ENCODE measurements around the gene SLC22A3. TPM values are rescaled to one million over a fixed set of nuclear protein-coding genes. Genes with fewer than 3 reads are reported as not detected.

Gene SLC22A3
- total RNA-seq, 2 experiments from 2014 or later: not detected

DNA sequence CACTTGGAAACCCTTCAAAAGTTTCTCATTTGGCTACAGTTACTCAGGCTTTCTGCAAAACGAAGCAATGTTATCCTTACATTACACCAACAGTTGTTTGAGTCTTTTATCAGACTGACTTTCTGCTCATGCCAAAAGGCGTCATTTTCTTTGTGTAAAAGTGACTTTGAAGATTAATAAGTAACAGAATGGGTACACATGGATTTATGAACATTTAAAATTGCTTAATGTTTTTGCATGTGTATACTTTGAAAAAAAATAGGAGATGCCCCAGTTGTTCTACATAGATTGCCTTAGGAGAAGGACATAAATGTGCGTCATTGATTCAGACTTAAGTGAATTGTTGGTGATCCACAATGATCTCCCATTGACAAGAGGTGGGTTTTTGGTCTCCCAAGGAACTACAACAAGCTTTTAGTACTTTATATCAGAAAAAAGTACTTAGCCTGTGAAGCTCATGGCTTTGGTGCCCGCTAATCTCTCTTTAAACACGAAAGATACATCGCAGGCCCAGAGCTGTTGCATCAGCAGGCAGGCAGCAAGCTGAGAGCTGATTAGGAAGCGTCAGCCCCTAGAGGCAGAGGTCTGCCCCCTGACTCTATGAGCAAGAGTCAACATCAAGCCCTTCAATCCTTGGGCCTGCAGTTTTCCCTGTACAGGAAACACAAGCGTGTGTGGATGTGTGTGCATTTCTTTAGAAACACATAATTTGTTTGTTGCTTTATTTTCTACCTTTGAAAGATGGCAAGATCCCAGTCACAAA lies 45.9 kb downstream of the SLC22A3 start:
- Histone ChIP-seq H3K9me3 (ENCODE audit: low read length) (no peaks in the 10 kb centered on the region), H3K4me2 (ENCODE audit: low read length) (no peak overlapping the region), H3K9me2 (ENCODE audit: insufficient read depth, low read length) (no peaks in the 10 kb centered on the region), H3K27ac (ENCODE audit: low read depth, low read length, poor library complexity, severe bottlenecking) (no peak overlapping the region), H4K20me1 (ENCODE audit: insufficient read depth, low read length) (no peaks in the 10 kb centered on the region), H3K4me3 (ENCODE audit: low read depth, low read length, poor library complexity, severe bottlenecking) (no peak overlapping the region), H3K79me2 (ENCODE audit: insufficient read depth, low read depth, low read length) (no peaks in the 10 kb centered on the region), H3K4me1 (ENCODE audit: insufficient read depth, low read length, poor library complexity, severe bottlenecking) (no peaks in the 10 kb centered on the region), H3K36me3 (ENCODE audit: insufficient read depth, low read length) (no peaks in the 10 kb centered on the region), H2AFZ (ENCODE audit: low read length) (no peak overlapping the region)
- no peak for DNase-seq (ENCODE audit: low spot score)
- BruUV-seq (replicated peaks): no TSS peak
- intact Hi-C loops (cut with micrococcal nuclease; ENCODE audit: unreplicated experiment): no loop called here
- ChIA-PET POLR2A (interaction anchor here (0.9 kb wide), 1 partner anchor 1150 kb away, joined by 3 read pairs; no protein-coding TSS in a partner anchor), CTCF (ENCODE audit: unreplicated experiment) (no interaction called here)
- TF ChIP-seq, protein P1, sequence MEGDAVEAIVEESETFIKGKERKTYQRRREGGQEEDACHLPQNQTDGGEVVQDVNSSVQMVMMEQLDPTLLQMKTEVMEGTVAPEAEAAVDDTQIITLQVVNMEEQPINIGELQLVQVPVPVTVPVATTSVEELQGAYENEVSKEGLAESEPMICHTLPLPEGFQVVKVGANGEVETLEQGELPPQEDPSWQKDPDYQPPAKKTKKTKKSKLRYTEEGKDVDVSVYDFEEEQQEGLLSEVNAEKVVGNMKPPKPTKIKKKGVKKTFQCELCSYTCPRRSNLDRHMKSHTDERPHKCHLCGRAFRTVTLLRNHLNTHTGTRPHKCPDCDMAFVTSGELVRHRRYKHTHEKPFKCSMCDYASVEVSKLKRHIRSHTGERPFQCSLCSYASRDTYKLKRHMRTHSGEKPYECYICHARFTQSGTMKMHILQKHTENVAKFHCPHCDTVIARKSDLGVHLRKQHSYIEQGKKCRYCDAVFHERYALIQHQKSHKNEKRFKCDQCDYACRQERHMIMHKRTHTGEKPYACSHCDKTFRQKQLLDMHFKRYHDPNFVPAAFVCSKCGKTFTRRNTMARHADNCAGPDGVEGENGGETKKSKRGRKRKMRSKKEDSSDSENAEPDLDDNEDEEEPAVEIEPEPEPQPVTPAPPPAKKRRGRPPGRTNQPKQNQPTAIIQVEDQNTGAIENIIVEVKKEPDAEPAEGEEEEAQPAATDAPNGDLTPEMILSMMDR (conservative IDR thresholded peaks at IDR 0.05; ENCODE audit: low read length): no peak
- TF ChIP-seq EZH2phosphoT487 (IDR thresholded peaks at IDR 0.05; ENCODE audit: borderline replicate concordance, low read depth, low read length): no peak

DNA sequence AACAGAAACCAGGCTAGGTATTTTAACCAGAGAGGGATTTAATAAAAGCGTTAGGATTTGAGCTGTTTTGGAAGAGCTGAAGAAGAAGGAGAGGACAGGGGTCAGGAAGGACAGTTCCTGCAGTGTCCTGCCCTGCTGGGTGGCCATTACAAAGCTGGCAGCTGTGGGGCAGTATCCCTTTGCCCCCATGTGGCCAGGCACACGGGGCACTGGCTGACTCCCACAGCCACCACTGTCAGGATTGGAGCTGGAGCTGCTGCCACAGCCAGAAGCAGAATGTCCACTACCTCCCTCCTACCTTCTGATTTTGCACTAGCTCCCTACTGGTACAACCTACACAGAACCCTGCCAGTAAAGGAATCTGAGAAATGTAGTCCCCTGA lies 46.5 kb downstream of the SLC22A3 start:
- CTCF ChIA-PET (ENCODE audit: unreplicated experiment): no interaction called here
- Histone ChIP-seq H3K4me3 (ENCODE audit: low read depth, low read length, poor library complexity, severe bottlenecking) (no peak overlapping the region), H4K20me1 (ENCODE audit: insufficient read depth, low read length) (no peaks in the 10 kb centered on the region), H3K4me2 (ENCODE audit: low read length) (no peak overlapping the region), H3K27ac (ENCODE audit: low read depth, low read length, poor library complexity, severe bottlenecking) (no peak overlapping the region), H3K9me2 (ENCODE audit: insufficient read depth, low read length) (no peaks in the 10 kb centered on the region), H2AFZ (ENCODE audit: low read length) (no peak overlapping the region), H3K79me2 (ENCODE audit: insufficient read depth, low read depth, low read length) (no peaks in the 10 kb centered on the region), H3K4me1 (ENCODE audit: insufficient read depth, low read length, poor library complexity, severe bottlenecking) (no peaks in the 10 kb centered on the region), H3K36me3 (ENCODE audit: insufficient read depth, low read length) (no peaks in the 10 kb centered on the region), H3K9me3 (ENCODE audit: low read length) (no peaks in the 10 kb centered on the region)
- BruUV-seq (replicated peaks): no TSS peak
- intact Hi-C loops (cut with micrococcal nuclease; ENCODE audit: unreplicated experiment): no loop called here
- TF ChIP-seq, protein P1 (conservative IDR thresholded peaks at IDR 0.05; ENCODE audit: low read length): no peak
- no peak for TF ChIP-seq EZH2phosphoT487 (IDR thresholded peaks at IDR 0.05; ENCODE audit: borderline replicate concordance, low read depth, low read length)
- no peak for DNase-seq (ENCODE audit: low spot score)
- POLR2A ChIA-PET: no interaction called here

DNA sequence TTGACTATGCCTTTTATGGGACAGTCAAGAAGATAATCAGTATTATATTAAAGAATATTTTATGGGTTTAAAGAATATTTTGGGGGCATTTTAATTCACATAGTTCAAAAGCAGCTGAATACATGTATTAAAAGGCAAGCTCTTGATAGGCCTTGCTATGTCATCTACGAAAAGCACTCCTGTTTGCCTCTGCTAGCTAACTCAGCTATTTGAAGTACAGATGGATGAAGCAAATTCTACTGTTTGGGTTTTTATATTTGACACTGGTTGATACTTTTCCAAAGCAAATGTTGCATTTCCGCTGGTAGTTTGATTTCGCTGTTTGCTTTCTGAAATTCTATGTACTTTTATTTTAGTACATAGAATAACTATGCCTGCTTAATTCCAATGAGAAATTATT lies 47.0 kb downstream of the SLC22A3 start:
- ChIA-PET CTCF (ENCODE audit: unreplicated experiment) (no interaction called here), POLR2A (no interaction called here)
- DNase-seq (ENCODE audit: low spot score): no peak
- no peak overlapping the region for H2AFZ ChIP-seq (ENCODE audit: low read length)
- intact Hi-C loops (cut with micrococcal nuclease; ENCODE audit: unreplicated experiment): no loop called here
- no peak overlapping the region for H3K27ac ChIP-seq (ENCODE audit: low read depth, low read length, poor library complexity, severe bottlenecking)
- H3K36me3 ChIP-seq (ENCODE audit: insufficient read depth, low read length): no peaks in the 10 kb centered on the region
- no peaks in the 10 kb centered on the region for H3K9me3 ChIP-seq (ENCODE audit: low read length)
- no peak overlapping the region for H3K4me2 ChIP-seq (ENCODE audit: low read length)
- no TSS peak for BruUV-seq (replicated peaks)
- H3K4me3 ChIP-seq (ENCODE audit: low read depth, low read length, poor library complexity, severe bottlenecking): no peak overlapping the region
- H3K9me2 ChIP-seq (ENCODE audit: insufficient read depth, low read length): no peaks in the 10 kb centered on the region
- no peaks in the 10 kb centered on the region for H3K4me1 ChIP-seq (ENCODE audit: insufficient read depth, low read length, poor library complexity, severe bottlenecking)
- TF ChIP-seq, protein P1 (conservative IDR thresholded peaks at IDR 0.05; ENCODE audit: low read length): no peak
- TF ChIP-seq EZH2phosphoT487 (IDR thresholded peaks at IDR 0.05; ENCODE audit: borderline replicate concordance, low read depth, low read length): no peak
- no peaks in the 10 kb centered on the region for H3K79me2 ChIP-seq (ENCODE audit: insufficient read depth, low read depth, low read length)
- no peaks in the 10 kb centered on the region for H4K20me1 ChIP-seq (ENCODE audit: insufficient read depth, low read length)

Measured in OCI-LY7 (cell line).